Mucosa of rectum (tissue), 2 donors: Measurements from ENCODE around the gene ARHGAP10.

Experiments used
- H3K27ac ChIP-seq, 2 donors: one replicate each; pipeline ENCODE4 v1.7.0; 2013; ENCODE audit warnings: inconsistent platforms in 2 of 2, low read depth in 2 of 2, low read length in 2 of 2
- H3K27me3 ChIP-seq, 2 donors: one replicate each; pipeline ENCODE4 v1.7.0; 2013; ENCODE audit warnings: low read length in 2 of 2; ENCODE audit not compliant: control insufficient read depth in 2 of 2, insufficient read depth in 2 of 2
- H3K36me3 ChIP-seq, 2 donors: one replicate each; pipeline ENCODE4 v1.7.0; 2013; ENCODE audit warnings: low read length in 2 of 2; ENCODE audit not compliant: control insufficient read depth in 2 of 2, insufficient read depth in 2 of 2
- H3K4me1 ChIP-seq, 2 donors: one replicate each; pipeline ENCODE4 v1.7.0; 2013; ENCODE audit warnings: low read length in 2 of 2, mild to moderate bottlenecking in 1 of 2; ENCODE audit not compliant: control insufficient read depth in 2 of 2, insufficient read depth in 2 of 2
- H3K4me3 ChIP-seq, 2 donors: one replicate each; pipeline ENCODE4 v1.7.0; 2013; ENCODE audit warnings: low read length in 2 of 2
- H3K9ac ChIP-seq, 2 donors: one replicate each; pipeline ENCODE4 v1.7.0; 2013; ENCODE audit warnings: low read length in 2 of 2, low read depth in 1 of 2, mild to moderate bottlenecking in 1 of 2
- H3K9me3 ChIP-seq, 2 donors: one replicate each; pipeline ENCODE4 v1.7.0; 2013; ENCODE audit warnings: low read length in 2 of 2; ENCODE audit not compliant: control insufficient read depth in 2 of 2
- donor health status: healthy.
- donor health status: Normal muscosa, but diverticular disease.

Gene ARHGAP10

GRCh38 chr4:147761218-147761883 is 29.5 kb downstream of the ARHGAP10 start:
- Histone ChIP-seq H3K27me3 (no peaks in the 10 kb centered on the region), H3K27ac (no peak overlapping the region), H3K36me3 (no peaks in the 10 kb centered on the region), H3K4me1 (peaks cover 0 to 4% of the 10 kb centered on the region in 2 donors), H3K4me3 (no peak overlapping the region), H3K9me3 (no peaks in the 10 kb centered on the region), H3K9ac (no peak overlapping the region)

GRCh38 chr4:147764337-147764736 is 32.4 kb downstream of the ARHGAP10 start:
- Histone ChIP-seq H3K9ac (no peak overlapping the region), H3K4me3 (no peak overlapping the region), H3K36me3 (no peaks in the 10 kb centered on the region), H3K9me3 (no peaks in the 10 kb centered on the region), H3K27me3 (peaks cover 0 to 4% of the 10 kb centered on the region in 2 donors), H3K27ac (no peak overlapping the region), H3K4me1 (peaks cover 0 to 6% of the 10 kb centered on the region in 2 donors)

GRCh38 chr4:147765121-147765529 is 33.2 kb downstream of the ARHGAP10 start:
- Histone ChIP-seq H3K9me3 (no peaks in the 10 kb centered on the region), H3K36me3 (no peaks in the 10 kb centered on the region), H3K4me3 (no peak overlapping the region), H3K4me1 (peaks cover 0 to 6% of the 10 kb centered on the region in 2 donors), H3K27ac (no peak overlapping the region), H3K9ac (no peak overlapping the region), H3K27me3 (peaks cover 2 to 4% of the 10 kb centered on the region in 2 donors)

GRCh38 chr4:147768113-147768512 is 36.2 kb downstream of the ARHGAP10 start:
- H3K36me3 ChIP-seq: no peaks in the 10 kb centered on the region
- H3K4me1 ChIP-seq: peaks cover 3 to 5% of the 10 kb centered on the region in 2 donors
- no peak overlapping the region for H3K4me3 ChIP-seq
- H3K9ac ChIP-seq: no peak overlapping the region
- H3K27me3 ChIP-seq: peaks cover 3 to 4% of the 10 kb centered on the region in 2 donors
- no peak overlapping the region for H3K27ac ChIP-seq
- no peaks in the 10 kb centered on the region for H3K9me3 ChIP-seq

- peaks cover 3 to 5% of the 10 kb centered on the region in 2 donors for H3K4me1 ChIP-seq
- no peaks in the 10 kb centered on the region for H3K36me3 ChIP-seq
- peaks cover 4 to 9% of the 10 kb centered on the region in 2 donors for H3K27me3 ChIP-seq
- no peaks in the 10 kb centered on the region for H3K9me3 ChIP-seq
- H3K9ac ChIP-seq: no peak overlapping the region
- H3K27ac ChIP-seq: no peak overlapping the region
- H3K4me3 ChIP-seq: no peak overlapping the region
These were observed 37.5 kb downstream of the ARHGAP10 start for GRCh38 chr4:147769386-147769785.

- Histone ChIP-seq H3K4me3 (no peak overlapping the region), H3K9ac (no peak overlapping the region), H3K27ac (no peak overlapping the region), H3K27me3 (peaks cover 4 to 9% of the 10 kb centered on the region in 2 donors), H3K9me3 (no peaks in the 10 kb centered on the region), H3K4me1 (peaks cover 3 to 5% of the 10 kb centered on the region in 2 donors), H3K36me3 (no peaks in the 10 kb centered on the region)
These were observed 38.9 kb downstream of the ARHGAP10 start for GRCh38 chr4:147770831-147771230.

- Histone ChIP-seq H3K27me3 (peaks cover 4 to 9% of the 10 kb centered on the region in 2 donors), H3K9ac (no peak overlapping the region), H3K4me3 (no peak overlapping the region), H3K27ac (peak overlapping the region in 1 of 2 donors; percentile 16), H3K36me3 (no peaks in the 10 kb centered on the region), H3K9me3 (no peaks in the 10 kb centered on the region), H3K4me1 (peaks cover 3 to 5% of the 10 kb centered on the region in 2 donors)
These were observed 40.2 kb downstream of the ARHGAP10 start for GRCh38 chr4:147772056-147772455.

GRCh38 chr4:147772459-147772969 is 40.6 kb downstream of the ARHGAP10 start:
- H3K27ac ChIP-seq: peak overlapping the region in 1 of 2 donors; percentile 16
- no peaks in the 10 kb centered on the region for H3K9me3 ChIP-seq
- no peak overlapping the region for H3K4me3 ChIP-seq
- H3K9ac ChIP-seq: no peak overlapping the region
- H3K36me3 ChIP-seq: no peaks in the 10 kb centered on the region
- H3K27me3 ChIP-seq: peaks cover 4 to 9% of the 10 kb centered on the region in 2 donors
- H3K4me1 ChIP-seq: peaks cover 3 to 5% of the 10 kb centered on the region in 2 donors

- H3K27ac ChIP-seq: no peak overlapping the region
- H3K36me3 ChIP-seq: no peaks in the 10 kb centered on the region
- no peak overlapping the region for H3K4me3 ChIP-seq
- no peaks in the 10 kb centered on the region for H3K9me3 ChIP-seq
- peaks cover 0 to 5% of the 10 kb centered on the region in 2 donors for H3K4me1 ChIP-seq
- no peak overlapping the region for H3K9ac ChIP-seq
- H3K27me3 ChIP-seq: peaks cover 4 to 9% of the 10 kb centered on the region in 2 donors
These were observed 41.6 kb downstream of the ARHGAP10 start for GRCh38 chr4:147773261-147774184.

- H3K27ac ChIP-seq: no peak overlapping the region
These were observed 44.8 kb downstream of the ARHGAP10 start for GRCh38 chr4:147776716-147777115.

More at GRCh38 chr4:147776716-147777115, 44.8 kb downstream of the ARHGAP10 start:
- peaks cover 0 to 4% of the 10 kb centered on the region in 2 donors for H3K4me1 ChIP-seq
- H3K4me3 ChIP-seq: no peak overlapping the region
- H3K27me3 ChIP-seq: peaks cover 0 to 6% of the 10 kb centered on the region in 2 donors
- H3K36me3 ChIP-seq: no peaks in the 10 kb centered on the region
- no peaks in the 10 kb centered on the region for H3K9me3 ChIP-seq
- no peak overlapping the region for H3K9ac ChIP-seq
